22Rv1 (cell line): Measurements from ENCODE around the gene LOXL1.

Experiments
- ZFX ChIP-seq: fragments of 450-650 bp; IDR thresholded peaks from 2 replicates; pipeline ENCODE4 v1.6.1; 2017; ENCODE audit warnings: antibody characterized with exemption, borderline replicate concordance
- TF ChIP-seq, protein P1 (sequence below): fragments of 450-650 bp; IDR thresholded peaks from 2 replicates; pipeline ENCODE4 v1.5.1; 2017; ENCODE audit warnings: mild to moderate bottlenecking

DNA sequence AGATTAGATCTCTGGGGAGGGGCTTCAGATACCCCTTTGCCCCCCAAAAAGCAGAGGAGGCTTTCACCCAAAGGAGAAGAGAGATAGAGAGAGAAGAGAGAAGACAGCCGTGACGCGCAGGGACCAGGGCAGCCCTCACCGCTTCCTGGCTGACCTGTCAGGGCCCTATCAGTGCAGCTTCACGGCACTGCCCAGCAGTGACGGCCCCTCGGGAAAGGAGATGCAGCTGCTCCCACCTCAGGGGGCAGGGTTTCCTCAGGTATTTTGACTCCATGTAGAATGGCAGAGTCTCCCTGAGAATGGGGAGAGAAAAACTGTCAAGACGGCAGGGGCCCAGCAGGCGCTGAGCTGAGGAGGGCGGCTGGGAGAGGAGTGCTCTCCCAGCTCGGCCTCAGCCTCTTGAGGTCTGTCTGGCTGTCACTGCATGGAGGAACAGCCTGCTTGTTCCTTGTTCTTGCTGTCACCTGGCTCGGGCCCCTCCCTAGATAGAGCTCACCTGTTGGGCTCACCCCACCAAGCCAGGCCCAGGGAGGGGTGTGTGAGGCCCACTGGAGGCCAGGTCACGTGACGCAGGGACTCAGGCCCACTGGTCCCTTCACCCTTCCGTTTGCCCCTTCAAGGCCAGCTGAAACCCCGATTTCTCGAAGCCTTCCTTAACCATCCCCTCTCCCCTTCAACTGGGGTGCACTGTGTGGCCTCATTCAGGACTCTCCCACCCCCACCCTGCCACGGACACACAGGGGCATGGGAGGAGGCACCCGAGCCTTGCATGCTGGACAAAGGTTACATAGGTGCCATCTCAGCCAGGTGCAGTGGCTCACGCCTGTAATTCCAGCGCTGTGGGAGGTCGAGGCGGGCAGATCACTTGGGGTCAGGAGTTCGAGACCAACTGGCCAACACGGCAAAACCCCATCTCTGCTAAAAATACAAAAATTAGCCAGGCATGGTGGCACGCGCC lies 28.2 kb downstream of the LOXL1 start:
- TF ChIP-seq, protein P1, sequence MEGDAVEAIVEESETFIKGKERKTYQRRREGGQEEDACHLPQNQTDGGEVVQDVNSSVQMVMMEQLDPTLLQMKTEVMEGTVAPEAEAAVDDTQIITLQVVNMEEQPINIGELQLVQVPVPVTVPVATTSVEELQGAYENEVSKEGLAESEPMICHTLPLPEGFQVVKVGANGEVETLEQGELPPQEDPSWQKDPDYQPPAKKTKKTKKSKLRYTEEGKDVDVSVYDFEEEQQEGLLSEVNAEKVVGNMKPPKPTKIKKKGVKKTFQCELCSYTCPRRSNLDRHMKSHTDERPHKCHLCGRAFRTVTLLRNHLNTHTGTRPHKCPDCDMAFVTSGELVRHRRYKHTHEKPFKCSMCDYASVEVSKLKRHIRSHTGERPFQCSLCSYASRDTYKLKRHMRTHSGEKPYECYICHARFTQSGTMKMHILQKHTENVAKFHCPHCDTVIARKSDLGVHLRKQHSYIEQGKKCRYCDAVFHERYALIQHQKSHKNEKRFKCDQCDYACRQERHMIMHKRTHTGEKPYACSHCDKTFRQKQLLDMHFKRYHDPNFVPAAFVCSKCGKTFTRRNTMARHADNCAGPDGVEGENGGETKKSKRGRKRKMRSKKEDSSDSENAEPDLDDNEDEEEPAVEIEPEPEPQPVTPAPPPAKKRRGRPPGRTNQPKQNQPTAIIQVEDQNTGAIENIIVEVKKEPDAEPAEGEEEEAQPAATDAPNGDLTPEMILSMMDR, result no peak
- no peak for TF ChIP-seq ZFX
